ENCODE results near the gene NR5A1. TPM values are rescaled to one million over a fixed set of nuclear protein-coding genes. Genes with fewer than 3 reads are reported as not detected.

NR5A1 gene
- total and polyA plus RNA-seq, 2 of the 13 experiments (the other 11 are each of a cell fraction or from before 2014, with no cell fraction given): 28.9 to 44.7 TPM

GRCh38 chr9:124511891-124512805 is 4.9 kb upstream of the NR5A1 start (continued):
- TF ChIP-seq ZNF280D (CRISPR knock-in tag; IDR thresholded peaks at IDR 0.05) (no peak; the same call in none of the 2 replicates), PPARG (CRISPR knock-in tag; conservative IDR thresholded peaks at IDR 0.05) (no peak), MAFK (conservative IDR thresholded peaks at IDR 0.05 in 1 of 2, IDR thresholded peaks at IDR 0.05 in 1 of 2; ENCODE audit: low read length in 2 of 2) (no peak), ZNF550 (CRISPR knock-in tag; IDR thresholded peaks at IDR 0.05; ENCODE audit: borderline replicate concordance) (no peak), ZMYM4 (CRISPR knock-in tag; IDR thresholded peaks at IDR 0.05) (no peak; the same call in 1 of the 2 replicates), ATF2 (CRISPR knock-in tag; IDR thresholded peaks at IDR 0.05) (no peak), ZNF777 (CRISPR knock-in tag; IDR thresholded peaks at IDR 0.05) (peak; percentile 10; the same call in 1 of the 2 replicates), HNRNPH1 (optimal IDR thresholded peaks at IDR 0.05; ENCODE audit: low read depth, low read length) (no peak), KLF12 (CRISPR knock-in tag; IDR thresholded peaks at IDR 0.05; ENCODE audit: borderline replicate concordance) (peak; percentile 31; the same call in 1 of the 2 replicates), DBP (CRISPR knock-in tag; IDR thresholded peaks at IDR 0.05; ENCODE audit: not compliant biosample characterization) (no peak), DR1 (CRISPR knock-in tag; IDR thresholded peaks at IDR 0.05) (no peak), TAF15 (IDR thresholded peaks at IDR 0.05; ENCODE audit: low read depth, low read length, poor library complexity, severe bottlenecking) (no peak), ZKSCAN5 (CRISPR knock-in tag; IDR thresholded peaks at IDR 0.05) (0 out of 2 replicates have a peak, but pooled peaks have one; percentile 37), NR2F1 (CRISPR knock-in tag; IDR thresholded peaks at IDR 0.05) (peak; percentile 64 to 68; a peak in 2 of 4 replicates), RXRA (CRISPR knock-in tag; IDR thresholded peaks at IDR 0.05) (peak; percentile 91), RORA (CRISPR knock-in tag; IDR thresholded peaks at IDR 0.05) (no peak), FOXJ3 (CRISPR knock-in tag; IDR thresholded peaks at IDR 0.05; ENCODE audit: borderline replicate concordance) (no peak), ZNF18 (CRISPR knock-in tag; IDR thresholded peaks at IDR 0.05; ENCODE audit: insufficient replicate concordance) (peak; percentile 22), HIC2 (CRISPR knock-in tag; IDR thresholded peaks at IDR 0.05; ENCODE audit: low read depth) (peak; percentile 98)
